Naive thymus-derived CD8-positive, alpha-beta T cell (primary cell): ENCODE data around the gene XRN2. TPM values are rescaled to one million over a fixed set of nuclear protein-coding genes. Genes with fewer than 3 reads are reported as not detected.
A peak's percentile ranks its signal among the peaks of the same experiment; 100 is the strongest.
"Not testable (repeated sequence)": the region's sequence is repeated elsewhere in the genome, so short reads cannot be mapped to it uniquely, and the experiment has no call there.

Experiments used
- ATAC-seq, 2 donors: fragments of 150-1000 bp; cut with Tn5 transposase in 1 of 2; sonication (Bioruptor Pico), chemical (Tn5 transposase) in 1 of 2; 1 replicate in 1 of 2; 2 replicates in 1 of 2; pipeline ENCODE4 v1.10.0; 2021; ENCODE audit warnings: mild to moderate bottlenecking in 2 of 2, moderate library complexity in 2 of 2
- POLR2A ChIA-PET: fragments of 350-600 bp; sonication (Branson Sonifier 250); formaldehyde crosslinking; loops from one replicate; lab custom pipeline; 2021; ENCODE audit warnings: antibody characterized with exemption; lab: Charles Lee
- DNase-seq, 10 donors: peaks; one replicate each; pipeline versions ENCODE4 v3.0.0 to v3.0.0-alpha.2; 2020 to 2022
- H3K27ac Mint-ChIP-seq, 10 donors: one replicate each; pipeline ENCODE4 v1.8.0; 2020 to 2022; ENCODE audit warnings: mild to moderate bottlenecking in 10 of 10, mixed read lengths in 10 of 10, moderate library complexity in 4 of 10, inconsistent platforms in 1 of 10
- H3K27me3 Mint-ChIP-seq, 5 donors: one replicate each; pipeline ENCODE4 v1.8.0; 2021 to 2022; ENCODE audit warnings: mixed read lengths in 5 of 5
- H3K36me3 Mint-ChIP-seq, 3 donors: one replicate each; pipeline ENCODE4 v1.8.0; 2020 to 2022; ENCODE audit warnings: mixed read lengths in 3 of 3, mild to moderate bottlenecking in 2 of 3, inconsistent platforms in 1 of 3
- H3K4me1 Mint-ChIP-seq, 4 donors: one replicate each; pipeline ENCODE4 v1.8.0; 2021 to 2022; ENCODE audit warnings: mixed read lengths in 4 of 4
- H3K4me3 Mint-ChIP-seq, 10 donors: one replicate each; pipeline ENCODE4 v1.8.0; 2020 to 2022; ENCODE audit warnings: mild to moderate bottlenecking in 10 of 10, mixed read lengths in 10 of 10, moderate library complexity in 6 of 10, inconsistent platforms in 1 of 10
- H3K9me3 Mint-ChIP-seq, 9 donors: one replicate each; pipeline ENCODE4 v1.8.0; 2020 to 2022; ENCODE audit warnings: mixed read lengths in 9 of 9, mild to moderate bottlenecking in 3 of 9, inconsistent platforms in 1 of 9, moderate library complexity in 1 of 9
- polyA plus RNA-seq, 3 donors: library from polyadenylated mRNA; unstranded; fragments of 300-500 nt; fragmentation: Illumina TruSeq; gene quantifications; one replicate each; pipeline ENCODE4 v1.2.3, GENCODE V29; 2021
- total RNA-seq, 8 experiments: library from RNA in 2 of 8; stranded (reverse) in 2 of 8; gene quantifications; one replicate each; pipeline ENCODE4 v1.2.3 and lab custom pipeline; 2021 to 2026

Gene XRN2
- total and polyA plus RNA-seq, 5 experiments from 2014 or later: 62.1 to 77.3 (median 71.1) TPM

DNA sequence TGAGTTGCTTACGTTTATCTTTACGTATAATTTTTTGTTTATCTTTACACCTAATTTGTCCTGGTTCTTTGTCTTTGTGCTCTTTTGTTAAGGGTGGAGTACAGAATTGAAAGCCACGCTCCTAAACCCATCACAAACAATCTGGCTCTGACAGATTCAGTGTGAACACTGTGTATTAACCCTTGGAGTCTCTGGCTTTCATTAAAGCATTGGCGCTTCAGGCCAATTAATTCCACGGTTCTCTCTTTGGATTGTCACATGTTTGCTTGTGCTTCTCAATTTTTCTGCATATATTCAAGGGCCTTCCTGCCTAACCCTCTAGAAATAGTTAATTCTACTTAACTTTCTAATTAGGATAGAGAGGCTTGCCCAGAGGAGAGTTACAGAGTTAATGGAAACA lies 55.6 kb downstream of the XRN2 start:
- peak overlapping the region in 1 of 10 donors; percentile 3 for H3K27ac Mint-ChIP-seq
- peaks cover 5 to 23% (median 7%) of the 10 kb centered on the region in 4 donors for H3K4me1 Mint-ChIP-seq
- DNase-seq (no peak), ATAC-seq (no peak)
- POLR2A ChIA-PET: no interaction called here
- H3K36me3 Mint-ChIP-seq: peaks cover 9 to 83% (median 39%) of the 10 kb centered on the region in 3 donors
- H3K27me3 Mint-ChIP-seq: no peaks in the 10 kb centered on the region
- H3K4me3 Mint-ChIP-seq: no peak overlapping the region
- H3K9me3 Mint-ChIP-seq: no peaks in the 10 kb centered on the region

DNA sequence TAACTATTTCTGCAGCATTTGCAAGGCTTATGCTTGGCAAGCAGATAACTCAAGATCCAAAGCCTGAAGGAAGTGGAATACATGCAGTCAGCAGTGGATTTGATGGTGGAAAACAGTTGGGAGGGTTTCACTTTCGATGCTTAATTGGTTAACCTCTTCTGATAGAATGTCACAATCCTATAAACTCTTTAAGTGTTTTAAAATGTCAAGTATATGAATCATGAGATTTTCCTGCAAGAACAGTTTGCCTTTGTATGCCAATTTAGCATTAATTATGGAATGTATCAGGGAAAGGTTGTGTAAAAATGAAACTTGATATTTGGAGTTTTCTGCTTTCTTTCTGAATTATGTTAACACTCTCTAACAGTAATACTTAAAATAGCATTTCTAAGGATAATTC lies 57.6 kb downstream of the XRN2 start:
- no peak for DNase-seq
- Mint-ChIP-seq H3K4me1 (peaks cover 5 to 23% (median 7%) of the 10 kb centered on the region in 4 donors), H3K27me3 (no peaks in the 10 kb centered on the region), H3K9me3 (no peaks in the 10 kb centered on the region), H3K4me3 (no peak overlapping the region), H3K27ac (peak overlapping the region in 3 of 10 donors; percentile 11 to 60 (median 32)), H3K36me3 (peaks cover 9 to 86% (median 38%) of the 10 kb centered on the region in 3 donors)
- POLR2A ChIA-PET: no interaction called here
- ATAC-seq: no peak

DNA sequence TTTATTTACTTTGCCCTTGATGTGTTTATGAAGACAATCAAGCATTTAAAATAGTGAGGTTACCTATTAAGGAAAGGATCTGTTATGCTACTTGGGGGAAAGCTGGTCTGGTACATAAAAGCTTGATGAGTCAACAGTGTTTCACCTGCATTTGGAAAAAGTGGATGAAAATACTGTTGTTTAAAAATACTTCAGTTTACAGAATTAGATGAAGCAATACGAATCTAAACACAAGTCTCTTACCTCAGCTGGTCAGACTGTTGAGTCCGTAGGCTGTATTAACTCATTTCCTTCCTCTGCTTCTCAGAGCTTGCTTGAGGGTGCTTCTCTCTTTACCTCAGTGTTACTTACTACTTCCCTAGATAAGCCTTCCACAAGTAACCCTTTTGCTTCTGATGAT lies 58.1 kb downstream of the XRN2 start:
- ATAC-seq (no peak), DNase-seq (no peak)
- POLR2A ChIA-PET: no interaction called here
- Mint-ChIP-seq H3K4me3 (no peak overlapping the region), H3K27me3 (no peaks in the 10 kb centered on the region), H3K27ac (peak overlapping the region in 3 of 10 donors; percentile 11 to 25 (median 16)), H3K9me3 (no peaks in the 10 kb centered on the region), H3K4me1 (peaks cover 5 to 23% (median 7%) of the 10 kb centered on the region in 4 donors), H3K36me3 (peaks cover 9 to 83% (median 39%) of the 10 kb centered on the region in 3 donors)

DNA sequence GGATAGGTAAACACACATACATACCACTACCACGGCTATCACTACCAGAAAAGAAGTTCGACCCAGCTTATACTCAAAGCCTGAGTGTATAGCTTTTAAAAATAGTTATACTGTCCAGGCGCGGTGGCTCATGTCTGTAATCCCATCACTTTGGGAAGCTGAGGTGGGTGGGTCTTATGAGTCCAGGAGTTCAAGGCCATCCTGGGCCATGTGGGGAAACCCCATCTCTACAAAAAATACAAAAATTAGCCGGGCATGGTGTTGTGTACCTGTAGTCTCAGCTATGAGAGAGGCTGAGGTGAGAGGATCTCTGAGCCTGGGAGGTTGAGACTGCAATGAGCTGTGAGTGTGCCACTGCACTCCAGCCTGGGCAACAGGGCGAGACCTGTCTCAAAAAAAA lies 61.3 kb downstream of the XRN2 start:
- no peaks in the 10 kb centered on the region for H3K27me3 Mint-ChIP-seq
- DNase-seq (no peak), ATAC-seq (no peak)
- POLR2A ChIA-PET: no interaction called here
- H3K36me3 Mint-ChIP-seq: peaks cover 4 to 86% (median 39%) of the 10 kb centered on the region in 3 donors
- H3K4me1 Mint-ChIP-seq: peaks cover 5 to 23% (median 10%) of the 10 kb centered on the region in 4 donors
- H3K4me3 Mint-ChIP-seq: no peak overlapping the region
- no peaks in the 10 kb centered on the region for H3K9me3 Mint-ChIP-seq
- no peak overlapping the region for H3K27ac Mint-ChIP-seq

DNA sequence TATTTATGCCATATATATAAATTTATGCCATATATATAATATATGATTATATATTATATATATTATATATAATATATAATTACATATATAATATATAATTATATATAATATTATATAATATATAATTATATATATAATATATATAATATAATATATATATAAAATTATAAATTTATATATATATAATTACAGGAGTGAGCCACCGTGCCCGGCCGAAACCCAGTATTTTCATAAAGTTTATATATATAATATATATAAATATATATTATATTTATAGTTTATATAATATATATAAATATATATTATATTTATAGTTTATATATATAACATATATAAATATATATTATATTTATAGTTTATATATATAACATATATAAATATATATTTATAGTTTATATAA lies 62.6 kb downstream of the XRN2 start:
- Mint-ChIP-seq H3K4me3 (no peak overlapping the region), H3K36me3 (peaks cover 0 to 83% (median 34%) of the 10 kb centered on the region in 3 donors), H3K27me3 (no peaks in the 10 kb centered on the region), H3K4me1 (peaks cover 5 to 12% (median 8%) of the 10 kb centered on the region in 4 donors), H3K9me3 (no peaks in the 10 kb centered on the region), H3K27ac (no peak overlapping the region)
- no peak for ATAC-seq
- POLR2A ChIA-PET: no interaction called here
- no peak for DNase-seq

DNA sequence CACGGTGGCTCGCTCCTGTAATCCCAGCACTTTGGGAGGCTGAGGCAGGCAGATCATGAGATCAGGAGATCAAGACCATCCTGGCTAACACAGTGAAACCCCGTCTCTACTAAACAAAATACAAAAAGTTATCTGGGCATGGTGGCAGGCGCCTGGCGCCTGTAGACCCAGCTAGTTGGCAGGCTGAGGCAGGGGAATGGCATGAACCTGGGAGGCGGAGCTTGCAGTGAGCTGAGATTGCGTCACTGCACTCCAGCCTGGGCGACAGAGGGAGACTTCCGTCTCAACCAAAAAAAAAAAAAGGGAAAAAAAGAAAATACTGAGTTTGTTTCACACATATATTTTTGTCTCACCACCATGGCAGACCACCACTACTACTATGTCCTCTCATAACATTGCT lies 63.1 kb downstream of the XRN2 start:
- POLR2A ChIA-PET: not testable (repeated sequence)

DNA sequence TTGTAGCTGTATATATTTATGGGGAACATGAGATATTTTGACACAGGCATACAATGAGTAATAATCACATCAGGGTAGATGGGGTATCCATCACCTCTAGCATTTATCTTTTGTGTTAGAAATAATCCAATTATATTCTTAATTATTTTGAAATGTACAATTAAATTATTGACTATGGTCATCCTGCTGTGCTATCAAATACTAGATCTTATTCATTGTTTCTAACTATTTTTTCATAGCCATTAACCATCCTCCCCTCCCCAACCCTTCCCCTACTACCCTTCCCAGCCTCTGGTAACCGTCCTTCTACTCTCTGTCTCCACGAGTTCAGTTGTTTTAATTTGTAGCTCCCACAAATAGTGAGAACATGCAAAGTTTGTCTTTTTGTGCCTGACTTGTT lies 65.7 kb downstream of the XRN2 start:
- Mint-ChIP-seq H3K27me3 (no peaks in the 10 kb centered on the region), H3K27ac (no peak overlapping the region), H3K36me3 (peaks cover 0 to 80% (median 23%) of the 10 kb centered on the region in 3 donors), H3K9me3 (no peaks in the 10 kb centered on the region), H3K4me3 (no peak overlapping the region), H3K4me1 (peaks cover 6 to 10% (median 6%) of the 10 kb centered on the region in 4 donors)
- ATAC-seq (no peak), DNase-seq (no peak)
- POLR2A ChIA-PET: no interaction called here

More for the DNA sequence above, 63.1 kb downstream of the XRN2 start:
- Mint-ChIP-seq H3K4me1 (peaks cover 5 to 12% (median 8%) of the 10 kb centered on the region in 4 donors), H3K36me3 (peaks cover 0 to 81% (median 34%) of the 10 kb centered on the region in 3 donors)
- not testable (repeated sequence) for H3K27ac Mint-ChIP-seq, H3K9me3 Mint-ChIP-seq, ATAC-seq, DNase-seq, H3K27me3 Mint-ChIP-seq, H3K4me3 Mint-ChIP-seq

DNA sequence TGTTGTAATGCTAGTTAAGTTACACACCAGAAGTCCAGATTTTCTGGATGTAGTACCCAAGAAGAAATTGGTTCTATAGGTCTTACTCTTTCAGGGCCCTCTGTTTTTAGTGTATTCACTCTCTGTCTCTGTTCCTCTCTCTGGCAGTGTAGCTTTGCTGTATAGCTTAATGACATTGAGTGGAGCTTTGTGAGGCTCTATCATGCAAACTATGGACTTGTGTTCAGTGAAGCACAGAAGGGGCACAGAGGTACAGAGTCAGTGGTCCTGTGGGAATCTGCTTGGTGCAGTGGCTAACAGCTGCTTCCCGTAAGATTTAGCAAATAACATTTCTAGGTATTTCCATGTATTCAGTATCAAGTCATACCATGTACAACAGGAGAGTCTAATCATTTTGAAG lies 68.1 kb downstream of the XRN2 start:
- Mint-ChIP-seq H3K36me3 (peaks cover 0 to 77% (median 23%) of the 10 kb centered on the region in 3 donors), H3K27me3 (no peaks in the 10 kb centered on the region), H3K4me3 (no peak overlapping the region), H3K4me1 (peaks cover 8 to 13% (median 9%) of the 10 kb centered on the region in 4 donors), H3K27ac (no peak overlapping the region), H3K9me3 (no peaks in the 10 kb centered on the region)
- POLR2A ChIA-PET: no interaction called here
- ATAC-seq (no peak), DNase-seq (no peak)

DNA sequence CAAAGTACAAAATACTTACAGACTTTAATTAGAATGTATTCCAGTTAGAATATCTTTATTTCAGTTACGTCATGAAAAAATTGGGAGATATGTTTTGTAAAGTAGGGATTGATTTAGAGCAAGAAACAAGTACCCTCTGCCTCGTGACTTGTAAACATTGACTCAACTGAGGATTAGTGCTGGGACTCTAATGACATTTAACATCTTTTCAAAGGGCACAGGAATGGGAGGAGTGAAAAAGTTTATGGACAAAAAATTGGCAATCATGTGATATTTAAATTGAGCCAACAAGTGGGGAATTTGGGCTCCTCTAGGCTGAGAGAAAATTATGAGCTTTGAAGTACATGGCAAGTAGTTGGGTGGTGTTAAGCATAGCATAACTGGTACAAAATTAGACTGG lies 68.9 kb downstream of the XRN2 start:
- POLR2A ChIA-PET: no interaction called here
- ATAC-seq: no peak
- Mint-ChIP-seq H3K4me3 (no peak overlapping the region), H3K27me3 (no peaks in the 10 kb centered on the region), H3K27ac (no peak overlapping the region), H3K36me3 (peaks cover 0 to 77% (median 20%) of the 10 kb centered on the region in 3 donors), H3K4me1 (peaks cover 10 to 17% (median 14%) of the 10 kb centered on the region in 4 donors), H3K9me3 (no peaks in the 10 kb centered on the region)
- no peak for DNase-seq

DNA sequence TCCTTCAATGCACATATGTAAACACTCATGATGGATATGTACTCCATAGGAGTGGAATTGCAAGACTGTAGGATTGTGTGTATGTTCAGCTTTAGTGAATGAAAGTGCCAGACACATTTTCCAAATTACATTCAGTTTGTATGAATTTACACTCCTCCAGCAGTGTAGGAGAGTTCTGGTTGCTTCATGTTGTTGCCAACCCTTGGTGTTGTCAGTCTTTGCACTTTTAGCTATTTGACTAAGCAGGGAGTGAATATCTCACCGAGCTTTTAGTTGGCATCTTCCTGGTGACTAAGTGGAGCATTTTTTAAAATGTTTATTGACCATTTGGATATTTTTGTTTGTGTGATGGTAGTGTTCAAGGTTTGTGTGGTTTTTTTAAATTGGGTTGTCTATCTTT lies 70.3 kb downstream of the XRN2 start:
- DNase-seq: no peak
- ATAC-seq: no peak
- POLR2A ChIA-PET: interaction anchor here (0.8 kb wide), 1 partner anchor 42 kb away, joined by 3 read pairs; no protein-coding TSS in a partner anchor
- H3K27ac Mint-ChIP-seq: peak overlapping the region in 1 of 10 donors; percentile 3
- H3K4me1 Mint-ChIP-seq: peaks cover 10 to 21% (median 14%) of the 10 kb centered on the region in 4 donors
- H3K4me3 Mint-ChIP-seq: no peak overlapping the region
- peaks cover 0 to 78% (median 22%) of the 10 kb centered on the region in 3 donors for H3K36me3 Mint-ChIP-seq
- H3K9me3 Mint-ChIP-seq: no peaks in the 10 kb centered on the region
- no peaks in the 10 kb centered on the region for H3K27me3 Mint-ChIP-seq

DNA sequence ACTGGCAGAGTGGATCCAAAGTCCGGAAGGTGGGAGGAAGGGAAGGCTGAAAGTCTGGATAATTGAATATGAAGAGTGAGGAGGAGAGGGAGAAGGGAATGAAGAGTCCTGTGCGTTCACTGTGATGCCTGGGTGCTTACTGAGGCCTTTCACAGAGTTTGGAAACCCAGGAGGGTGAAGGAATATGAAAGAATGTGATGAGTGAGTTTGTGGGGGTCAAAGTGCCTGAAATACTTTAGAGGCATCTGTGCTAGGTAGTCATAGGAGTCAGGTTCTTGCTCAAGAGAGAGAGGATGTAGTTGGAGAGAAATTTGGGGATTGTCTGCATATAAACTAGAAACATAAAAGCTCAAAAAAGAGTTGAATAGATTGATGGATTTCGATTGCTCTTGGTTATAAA lies 73.5 kb downstream of the XRN2 start:
- DNase-seq (no peak), ATAC-seq (no peak)
- Mint-ChIP-seq H3K27ac (peak overlapping the region in 1 of 10 donors; percentile 0), H3K9me3 (no peaks in the 10 kb centered on the region), H3K4me1 (peaks cover 7 to 21% (median 11%) of the 10 kb centered on the region in 4 donors), H3K36me3 (peaks cover 0 to 82% (median 25%) of the 10 kb centered on the region in 3 donors), H3K27me3 (no peaks in the 10 kb centered on the region), H3K4me3 (no peak overlapping the region)
- POLR2A ChIA-PET: interaction anchor here (0.6 to 0.7 kb wide), 2 partner anchors 73 to 255 kb away, joined by 3 read pairs; partner anchors contain the start of gene XRN2

DNA sequence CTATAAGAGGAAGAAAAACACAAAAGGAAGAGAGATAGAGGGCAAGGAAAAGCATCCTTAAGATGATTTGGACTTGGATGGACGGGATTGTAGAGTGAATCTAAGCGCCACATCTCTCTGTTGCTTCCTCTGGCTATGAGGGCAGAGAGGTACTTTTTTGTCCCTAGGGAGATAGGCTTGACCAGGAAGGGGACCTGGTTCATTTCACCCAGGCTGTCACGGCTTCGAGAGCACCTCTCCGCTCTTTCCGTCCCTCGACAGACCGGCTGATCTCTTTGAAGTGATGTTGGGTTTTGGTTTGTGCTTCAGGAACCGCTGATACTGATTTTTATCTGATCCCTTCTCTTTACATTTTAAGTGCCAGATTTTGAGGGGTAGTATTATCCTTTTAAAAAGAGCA lies 74.6 kb downstream of the XRN2 start:
- DNase-seq: no peak
- Mint-ChIP-seq H3K4me1 (peaks cover 7 to 19% (median 11%) of the 10 kb centered on the region in 4 donors), H3K27ac (peak overlapping the region in 1 of 10 donors; percentile 21), H3K4me3 (no peak overlapping the region), H3K9me3 (no peaks in the 10 kb centered on the region), H3K27me3 (no peaks in the 10 kb centered on the region), H3K36me3 (peaks cover 6 to 85% (median 26%) of the 10 kb centered on the region in 3 donors)
- POLR2A ChIA-PET: no interaction called here
- ATAC-seq: no peak

DNA sequence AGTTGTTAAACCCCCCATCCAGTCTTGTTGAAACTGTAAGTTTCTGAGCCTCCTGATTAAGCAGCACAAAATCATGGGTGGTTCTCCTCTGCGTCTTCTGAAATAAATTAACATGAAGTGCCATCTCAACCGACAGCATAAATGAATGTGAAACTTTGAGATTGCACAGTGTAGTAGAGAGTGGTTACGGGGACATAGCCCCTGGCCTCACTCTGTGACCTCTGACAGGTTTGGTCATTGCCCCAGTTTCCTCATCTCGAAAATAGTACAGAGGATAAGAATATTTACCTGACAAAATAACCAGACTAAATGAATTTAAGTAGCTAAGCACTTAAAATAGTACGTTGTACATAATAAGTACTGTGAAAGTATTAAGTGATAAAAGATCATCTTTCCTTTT lies 75.1 kb downstream of the XRN2 start:
- POLR2A ChIA-PET: no interaction called here
- peaks cover 9 to 85% (median 29%) of the 10 kb centered on the region in 3 donors for H3K36me3 Mint-ChIP-seq
- H3K9me3 Mint-ChIP-seq: no peaks in the 10 kb centered on the region
- H3K27me3 Mint-ChIP-seq: no peaks in the 10 kb centered on the region
- no peak for ATAC-seq
- DNase-seq: no peak
- H3K4me3 Mint-ChIP-seq: no peak overlapping the region
- H3K27ac Mint-ChIP-seq: peak overlapping the region in 1 of 10 donors; percentile 21
- H3K4me1 Mint-ChIP-seq: peaks cover 7 to 16% (median 11%) of the 10 kb centered on the region in 4 donors

DNA sequence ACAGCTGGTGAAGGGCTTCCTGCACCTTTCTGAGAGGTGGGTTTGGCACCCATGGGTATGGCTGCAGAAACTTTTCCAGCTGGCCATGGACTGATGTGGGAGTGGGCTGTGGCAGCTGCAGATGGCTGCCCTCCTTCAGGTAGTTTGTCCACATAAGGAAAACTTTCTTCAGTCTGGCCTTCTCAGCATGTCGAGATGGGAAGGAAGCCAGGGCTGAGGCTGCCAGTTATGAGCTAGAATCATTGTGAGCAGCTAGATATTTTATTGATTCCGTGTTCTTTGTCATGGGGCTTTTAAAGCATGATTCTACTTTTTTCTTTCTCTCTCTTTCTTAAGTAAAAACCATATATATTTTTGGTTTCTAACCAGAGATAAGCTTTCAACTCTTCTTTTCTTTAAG lies 77.6 kb downstream of the XRN2 start:
- DNase-seq: no peak
- H3K4me1 Mint-ChIP-seq: peaks cover 0 to 8% (median 5%) of the 10 kb centered on the region in 4 donors
- ATAC-seq: no peak
- H3K36me3 Mint-ChIP-seq: peaks cover 16 to 87% (median 31%) of the 10 kb centered on the region in 3 donors
- no peak overlapping the region for H3K27ac Mint-ChIP-seq
- H3K4me3 Mint-ChIP-seq: no peak overlapping the region
- POLR2A ChIA-PET: no interaction called here
- no peaks in the 10 kb centered on the region for H3K9me3 Mint-ChIP-seq
- no peaks in the 10 kb centered on the region for H3K27me3 Mint-ChIP-seq
